Mesothelial cell of epicardium (in vitro differentiated cells): ENCODE data around the gene CNIH2. TPM values are rescaled to one million over a fixed set of nuclear protein-coding genes. Genes with fewer than 3 reads are reported as not detected.

Experiments
- DNase-seq, 2 experiments: peaks; one replicate each; pipeline ENCODE4 v3.0.0; 2021; ENCODE audit warnings: low spot score in 2 of 2; ENCODE audit not compliant: unreplicated experiment in 2 of 2
- H3K27ac Mint-ChIP-seq: 2 replicates; pipeline ENCODE4 v1.8.0; 2021; ENCODE audit warnings: mixed read lengths
- H3K27me3 Mint-ChIP-seq: 2 replicates; pipeline ENCODE4 v1.8.0; 2021; ENCODE audit warnings: low read depth, mixed read lengths
- H3K36me3 Mint-ChIP-seq: 2 replicates; pipeline ENCODE4 v1.8.0; 2021; ENCODE audit warnings: mixed read lengths
- H3K4me1 Mint-ChIP-seq: 2 replicates; pipeline ENCODE4 v1.8.0; 2021; ENCODE audit warnings: mixed read lengths
- H3K4me3 Mint-ChIP-seq: 2 replicates; pipeline ENCODE4 v1.8.0; 2021; ENCODE audit warnings: mild to moderate bottlenecking, moderate library complexity, mixed read lengths
- H3K9me3 Mint-ChIP-seq: 2 replicates; pipeline ENCODE4 v1.8.0; 2021; ENCODE audit warnings: mixed read lengths
- CTCF ChIP-seq: fragments of 200-600 bp; sonication (generic); IDR thresholded peaks from one replicate; pipeline ENCODE4 v1.5.0; 2021; ENCODE audit warnings: antibody characterized with exemption; ENCODE audit not compliant: unreplicated experiment
- total RNA-seq: library from RNA; stranded (reverse); gene quantifications from 3 replicates; pipeline ENCODE4 v1.2.1, GENCODE V29; 2021

CNIH2 gene
- total RNA-seq, 1 donor from 2014 or later, result 10.2 TPM

GRCh38 chr11:66267379-66268243 lies 10.4 kb upstream of the CNIH2 start:
- DNase-seq, result peak; percentile 87 to 90
- Mint-ChIP-seq H3K9me3 (no peaks in the 10 kb centered on the region), H3K36me3 (peaks cover 19% of the 10 kb centered on the region), H3K4me1 (peaks cover 17% of the 10 kb centered on the region), H3K27ac (peak overlapping the region; percentile 100), H3K27me3 (no peaks in the 10 kb centered on the region), H3K4me3 (peak overlapping the region; percentile 92)
- TF ChIP-seq CTCF, result no peak

- Mint-ChIP-seq H3K27me3 (no peaks in the 10 kb centered on the region), H3K4me3 (peak within 1 kb of the TSS; percentile 92), H3K27ac (peak within 1 kb of the TSS; percentile 100), H3K9me3 (no peaks in the 10 kb centered on the region), H3K36me3 (peaks cover 23% of the 10 kb centered on the region), H3K4me1 (peaks cover 17% of the 10 kb centered on the region)
- TF ChIP-seq CTCF, result no peak
- peak; percentile 100 for DNase-seq
Measured at GRCh38 chr11:66268244-66268951, 9.6 kb upstream of the CNIH2 start, which contains the start of gene RAB1B. RAB1B (plus strand) TSS chr11:66268639; CDS start chr11:66268680, 41 bp downstream.

- peak overlapping the region; percentile 92 for H3K4me3 Mint-ChIP-seq
- H3K9me3 Mint-ChIP-seq, result no peaks in the 10 kb centered on the region
- no peaks in the 10 kb centered on the region for H3K27me3 Mint-ChIP-seq
- no peak for TF ChIP-seq CTCF
- peak in 1 of 2 experiments; percentile 55 for DNase-seq
- H3K4me1 Mint-ChIP-seq, result peaks cover 17% of the 10 kb centered on the region
- H3K27ac Mint-ChIP-seq, result peak overlapping the region; percentile 100
- H3K36me3 Mint-ChIP-seq, result peaks cover 27% of the 10 kb centered on the region
Measured at GRCh38 chr11:66268952-66269905, 8.7 kb upstream of the CNIH2 start.

GRCh38 chr11:66271816-66272215 lies 6.2 kb upstream of the CNIH2 start:
- Mint-ChIP-seq H3K9me3 (no peaks in the 10 kb centered on the region), H3K27ac (no peak overlapping the region), H3K36me3 (peaks cover 26% of the 10 kb centered on the region), H3K27me3 (no peaks in the 10 kb centered on the region), H3K4me3 (no peak overlapping the region), H3K4me1 (peaks cover 17% of the 10 kb centered on the region)
- DNase-seq, result no peak
- TF ChIP-seq CTCF, result no peak

GRCh38 chr11:66272596-66272995 lies 5.4 kb upstream of the CNIH2 start:
- Mint-ChIP-seq H3K27me3 (no peaks in the 10 kb centered on the region), H3K4me3 (no peak overlapping the region), H3K27ac (no peak overlapping the region), H3K36me3 (peaks cover 24% of the 10 kb centered on the region), H3K4me1 (peaks cover 11% of the 10 kb centered on the region), H3K9me3 (no peaks in the 10 kb centered on the region)
- no peak for TF ChIP-seq CTCF
- DNase-seq, result no peak
